Lower lobe of right lung (tissue), 2 donors: ENCODE results near the gene FRMD1. TPM values are rescaled to one million over a fixed set of nuclear protein-coding genes. Genes with fewer than 3 reads are reported as not detected.

Experiments
- ATAC-seq, 2 donors: fragments of 200-7000 bp; cut with Tn5 transposase; one replicate each; pipeline ENCODE4 v1.9.1; 2020 to 2022; ENCODE audit warnings: mild to moderate bottlenecking in 2 of 2, moderate library complexity in 2 of 2
- DNase-seq: peaks from one replicate; pipeline ENCODE4 v3.0.0-alpha.2; 2020
- H3K27ac ChIP-seq: fragments of 200-600 bp; one replicate; pipeline ENCODE4 v1.8.0; 2022
- H3K27me3 ChIP-seq: fragments of 200-600 bp; one replicate; pipeline ENCODE4 v1.8.0; 2022; ENCODE audit warnings: low read depth
- H3K36me3 ChIP-seq: fragments of 200-600 bp; one replicate; pipeline ENCODE4 v1.8.0; 2022; ENCODE audit warnings: mild to moderate bottlenecking
- H3K4me1 ChIP-seq: fragments of 200-600 bp; one replicate; pipeline ENCODE4 v1.8.0; 2022
- H3K4me3 ChIP-seq: fragments of 200-600 bp; one replicate; pipeline ENCODE4 v1.8.0; 2022; ENCODE audit warnings: mild to moderate bottlenecking
- H3K9me3 ChIP-seq: fragments of 200-600 bp; one replicate; pipeline ENCODE4 v1.8.0; 2022
- intact Hi-C: fragments of 100-400 bp; cut with DNase I; formaldehyde crosslinking; loops from one replicate; pipeline ENCODE4 v1.11.0; 2022
- total RNA-seq: library from RNA; stranded (reverse); fragmentation: NEBNext Ultra II Directional; extraction: Animal tissue kit (Norgen Biotek cat#: 25700); gene quantifications from one replicate; pipeline ENCODE4 v1.2.1, GENCODE V29; 2021
- TF ChIP-seq, protein P1 (sequence below): fragments of 200-600 bp; IDR thresholded peaks from one replicate; pipeline ENCODE4 v1.8.0; 2022; ENCODE audit warnings: antibody characterized with exemption, mild to moderate bottlenecking
- donor health status: DM: no; HTN: yes; CAD: no; lungs with severe emphysema.

Gene FRMD1
- total RNA-seq, 1 donor from 2014 or later, result not detected

DNA sequence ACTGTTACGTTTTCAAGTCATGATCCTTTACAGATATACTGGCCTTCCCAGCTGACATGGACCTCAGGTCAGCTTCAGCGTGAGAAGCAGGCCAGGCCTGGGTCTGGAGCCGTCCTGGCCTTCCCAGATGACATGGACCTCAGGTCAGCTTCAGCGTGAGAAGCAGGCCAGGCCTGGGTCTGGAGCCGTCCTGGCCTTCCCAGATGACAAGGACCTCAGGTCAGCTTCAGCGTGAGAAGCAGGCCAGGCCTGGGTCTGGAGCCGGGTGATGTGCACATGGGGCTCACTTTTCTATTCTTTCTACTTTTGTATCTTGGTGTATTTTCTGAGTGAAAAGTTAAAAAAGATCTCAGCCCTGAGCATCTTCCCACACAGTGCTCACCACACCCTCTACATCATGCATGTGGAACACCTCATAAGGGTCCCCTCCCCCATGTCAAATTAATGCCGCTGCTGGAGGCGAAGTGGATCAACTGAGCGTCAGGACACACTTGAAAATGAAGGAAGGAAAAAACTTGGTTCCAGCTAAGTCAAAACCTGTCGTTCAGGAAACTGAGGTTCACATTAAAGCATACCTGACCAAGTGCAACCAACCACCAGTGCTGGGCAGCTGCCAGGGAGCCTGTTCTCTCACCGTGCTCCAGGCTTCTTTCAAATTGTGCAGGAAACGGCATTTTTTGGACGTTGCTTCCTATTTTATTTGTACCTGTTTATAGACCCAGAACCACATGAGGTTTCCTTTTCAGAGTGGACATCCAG lies 49.4 kb downstream of the FRMD1 start:
- intact Hi-C loops, result no loop called here
- ATAC-seq, result peak in 1 of 2 donors; percentile 23
- TF ChIP-seq, protein P1, sequence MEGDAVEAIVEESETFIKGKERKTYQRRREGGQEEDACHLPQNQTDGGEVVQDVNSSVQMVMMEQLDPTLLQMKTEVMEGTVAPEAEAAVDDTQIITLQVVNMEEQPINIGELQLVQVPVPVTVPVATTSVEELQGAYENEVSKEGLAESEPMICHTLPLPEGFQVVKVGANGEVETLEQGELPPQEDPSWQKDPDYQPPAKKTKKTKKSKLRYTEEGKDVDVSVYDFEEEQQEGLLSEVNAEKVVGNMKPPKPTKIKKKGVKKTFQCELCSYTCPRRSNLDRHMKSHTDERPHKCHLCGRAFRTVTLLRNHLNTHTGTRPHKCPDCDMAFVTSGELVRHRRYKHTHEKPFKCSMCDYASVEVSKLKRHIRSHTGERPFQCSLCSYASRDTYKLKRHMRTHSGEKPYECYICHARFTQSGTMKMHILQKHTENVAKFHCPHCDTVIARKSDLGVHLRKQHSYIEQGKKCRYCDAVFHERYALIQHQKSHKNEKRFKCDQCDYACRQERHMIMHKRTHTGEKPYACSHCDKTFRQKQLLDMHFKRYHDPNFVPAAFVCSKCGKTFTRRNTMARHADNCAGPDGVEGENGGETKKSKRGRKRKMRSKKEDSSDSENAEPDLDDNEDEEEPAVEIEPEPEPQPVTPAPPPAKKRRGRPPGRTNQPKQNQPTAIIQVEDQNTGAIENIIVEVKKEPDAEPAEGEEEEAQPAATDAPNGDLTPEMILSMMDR, result no peak
- H3K4me1 ChIP-seq, result peaks cover 26% of the 10 kb centered on the region
- DNase-seq, result peak; percentile 46
- H3K36me3 ChIP-seq, result no peaks in the 10 kb centered on the region
- H3K27me3 ChIP-seq, result no peaks in the 10 kb centered on the region
- no peak overlapping the region for H3K27ac ChIP-seq
- no peak overlapping the region for H3K4me3 ChIP-seq
- no peaks in the 10 kb centered on the region for H3K9me3 ChIP-seq

DNA sequence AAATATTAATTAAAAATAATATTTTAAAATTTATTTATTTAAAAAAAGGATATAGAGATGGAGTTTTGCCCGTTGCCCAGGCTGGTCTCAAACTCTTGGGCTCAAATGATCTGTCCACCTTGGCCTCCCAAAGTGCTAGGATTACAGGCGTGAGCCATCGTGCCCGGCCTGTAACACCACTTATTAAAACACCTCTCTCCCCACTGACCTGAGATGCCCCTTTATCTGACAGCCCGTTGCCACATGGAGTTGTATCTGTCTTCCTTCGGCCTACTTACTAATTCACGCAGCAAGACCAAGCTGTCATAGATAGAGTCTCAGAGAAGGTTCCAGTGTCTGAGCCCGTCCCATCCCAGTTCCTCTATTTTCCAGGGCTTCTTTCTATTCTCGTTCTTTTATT lies 50.8 kb downstream of the FRMD1 start:
- DNase-seq, result no peak

DNA sequence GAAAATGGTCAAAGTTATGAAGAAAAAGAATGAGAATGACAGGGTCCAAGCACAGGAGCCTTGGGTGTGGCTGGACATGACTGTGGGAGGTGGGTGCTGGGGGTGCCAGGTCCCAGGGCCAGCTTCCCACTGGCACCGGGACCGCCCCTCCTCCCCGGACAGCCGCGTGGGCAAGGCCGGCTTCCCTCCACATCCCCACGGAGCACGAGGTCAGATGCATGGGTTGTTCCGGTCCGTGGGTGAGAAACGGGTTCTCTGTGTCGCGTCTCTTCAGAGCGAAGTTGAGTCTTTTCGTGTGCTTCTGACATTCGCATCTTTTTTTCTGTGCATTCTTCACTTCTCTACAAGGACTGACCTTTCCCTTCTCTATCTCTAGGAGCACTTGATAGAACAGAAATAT lies 51.5 kb downstream of the FRMD1 start:
- Histone ChIP-seq H3K4me1 (peaks cover 19% of the 10 kb centered on the region), H3K4me3 (no peak overlapping the region), H3K27me3 (no peaks in the 10 kb centered on the region), H3K36me3 (no peaks in the 10 kb centered on the region), H3K27ac (no peak overlapping the region), H3K9me3 (no peaks in the 10 kb centered on the region)
- no peak for DNase-seq
- intact Hi-C loops, result no loop called here
- no peak for ATAC-seq
- TF ChIP-seq, protein P1, result no peak

More for the DNA sequence above, 50.8 kb downstream of the FRMD1 start:
- Histone ChIP-seq H3K27ac (no peak overlapping the region), H3K36me3 (no peaks in the 10 kb centered on the region), H3K4me1 (peaks cover 26% of the 10 kb centered on the region), H3K9me3 (no peaks in the 10 kb centered on the region), H3K27me3 (no peaks in the 10 kb centered on the region), H3K4me3 (no peak overlapping the region)
- no peak for ATAC-seq
- intact Hi-C loops, result no loop called here
- TF ChIP-seq, protein P1, result no peak

DNA sequence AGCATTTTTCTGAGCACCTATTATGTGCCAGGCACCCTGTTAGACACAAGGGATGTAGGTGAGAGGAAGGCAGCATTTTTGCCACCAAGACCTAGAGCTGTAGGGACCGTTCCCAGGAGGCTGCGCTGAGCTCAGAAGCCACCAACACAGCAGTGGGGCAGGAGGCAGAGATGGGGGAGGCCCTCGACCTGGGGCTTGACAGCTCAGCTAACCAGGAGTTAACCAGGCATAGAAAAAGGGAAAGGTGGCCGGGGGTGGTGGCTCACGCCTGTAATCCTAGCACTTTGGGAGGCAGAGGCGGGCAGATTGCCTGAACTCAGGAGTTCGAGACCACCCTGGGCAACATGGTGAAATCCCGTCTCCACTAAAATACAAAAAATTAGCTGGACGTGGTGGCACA lies 52.1 kb downstream of the FRMD1 start:
- TF ChIP-seq, protein P1, result no peak
- ATAC-seq, result no peak
- Histone ChIP-seq H3K36me3 (no peaks in the 10 kb centered on the region), H3K27me3 (no peaks in the 10 kb centered on the region), H3K4me3 (no peak overlapping the region), H3K9me3 (no peaks in the 10 kb centered on the region), H3K4me1 (peaks cover 15% of the 10 kb centered on the region), H3K27ac (no peak overlapping the region)
- intact Hi-C loops, result no loop called here
- DNase-seq, result no peak

DNA sequence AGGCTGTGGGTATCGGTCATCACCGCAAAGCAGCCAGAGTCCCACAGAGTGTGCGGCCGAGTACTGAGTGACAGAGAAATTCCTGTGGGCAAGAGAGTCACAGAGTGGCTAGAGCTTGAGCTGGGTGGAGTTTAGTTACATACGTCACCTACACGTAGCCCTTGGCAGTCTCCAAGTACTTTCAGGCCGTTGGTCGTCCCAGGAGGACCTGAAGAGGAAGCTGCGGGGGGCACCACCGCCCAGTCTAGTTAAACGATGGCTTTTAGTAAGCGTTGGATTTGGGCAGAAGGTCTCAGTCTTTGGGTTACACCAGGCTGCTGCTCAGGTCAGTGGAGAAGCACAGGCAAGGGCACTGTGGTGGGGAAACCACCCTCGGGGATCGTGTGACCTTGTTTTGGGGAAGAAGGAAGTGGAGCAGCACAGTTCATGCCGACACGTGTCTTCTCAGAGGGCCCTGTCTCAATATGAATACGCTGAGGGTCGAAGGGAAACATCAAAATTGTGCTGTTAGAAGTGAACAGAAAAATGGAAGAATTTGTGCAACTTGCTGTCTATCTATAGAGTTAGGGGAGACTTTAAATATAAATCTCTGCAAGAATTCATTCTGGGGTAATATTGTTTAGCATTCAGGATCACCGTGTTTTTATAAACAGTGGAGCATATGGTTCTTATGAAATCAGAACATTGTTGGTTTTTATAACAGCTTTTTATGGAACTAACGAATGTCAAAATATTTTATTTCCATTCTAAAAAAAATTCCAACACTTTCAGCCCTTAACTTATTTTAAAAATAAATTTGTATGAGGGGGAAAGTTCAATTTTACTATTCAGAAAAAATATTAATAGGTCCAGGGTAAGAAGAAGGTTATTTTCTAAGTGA lies 52.9 kb downstream of the FRMD1 start:
- ATAC-seq (no peak), DNase-seq (no peak)
- H3K36me3 ChIP-seq, result no peaks in the 10 kb centered on the region
- H3K27me3 ChIP-seq, result no peaks in the 10 kb centered on the region
- no peak overlapping the region for H3K4me3 ChIP-seq
- no peaks in the 10 kb centered on the region for H3K9me3 ChIP-seq
- no peak overlapping the region for H3K27ac ChIP-seq
- intact Hi-C loops, result no loop called here
- H3K4me1 ChIP-seq, result peaks cover 6% of the 10 kb centered on the region
- TF ChIP-seq, protein P1, result no peak
